Small intestine (tissue), 7 donors: ENCODE results near the gene GABBR1. TPM values are rescaled to one million over a fixed set of nuclear protein-coding genes. Genes with fewer than 3 reads are reported as not detected.

Experiments
- DNase-seq, 2 donors: peaks; one replicate each; pipeline versions ENCODE4 v3.0.0 to v3.0.0-alpha.2; 2013
- FAIRE-seq: peaks from 2 replicates; lab custom pipeline; 2012; peaks lifted over from hg19 to GRCh38; lab: Jason Lieb, UNC
- H3K27ac ChIP-seq, 3 donors: one replicate each; pipeline ENCODE4 v1.5.1; 2013; ENCODE audit warnings: low read length in 2 of 3, mild to moderate bottlenecking in 2 of 3, control low read depth in 1 of 3, inconsistent platforms in 1 of 3, low read depth in 1 of 3, moderate library complexity in 1 of 3
- H3K27me3 ChIP-seq, 3 donors: one replicate each; pipeline ENCODE4 v1.6.1; 2013; ENCODE audit warnings: low read length in 3 of 3, inconsistent platforms in 1 of 3; ENCODE audit not compliant: control insufficient read depth in 3 of 3, insufficient read depth in 3 of 3
- H3K36me3 ChIP-seq, 3 donors: one replicate each; pipeline ENCODE4 v1.6.1; 2013; ENCODE audit warnings: low read length in 3 of 3, inconsistent platforms in 1 of 3, low read depth in 1 of 3, mild to moderate bottlenecking in 1 of 3, moderate library complexity in 1 of 3; ENCODE audit not compliant: control insufficient read depth in 3 of 3, insufficient read depth in 2 of 3
- H3K4me1 ChIP-seq, 3 donors: one replicate each; pipeline ENCODE4 v1.6.1; 2013; ENCODE audit warnings: low read length in 2 of 3, inconsistent platforms in 1 of 3, low read depth in 1 of 3, mild to moderate bottlenecking in 1 of 3, moderate library complexity in 1 of 3; ENCODE audit not compliant: control insufficient read depth in 3 of 3, insufficient read depth in 2 of 3
- H3K4me3 ChIP-seq, 3 donors: one replicate each; pipeline ENCODE4 v1.5.1; 2013; ENCODE audit warnings: low read length in 3 of 3, control low read depth in 1 of 3, inconsistent platforms in 1 of 3, low read depth in 1 of 3, mild to moderate bottlenecking in 1 of 3, moderate library complexity in 1 of 3
- H3K9me3 ChIP-seq, 2 donors: one replicate each; pipeline ENCODE4 v1.6.1; 2013; ENCODE audit warnings: low read depth in 1 of 2, low read length in 1 of 2; ENCODE audit not compliant: control insufficient read depth in 2 of 2, insufficient read depth in 1 of 2
- WGBS, 3 donors: extraction: QIAGEN DNeasy Blood & Tissue Kit; methylation state at CpG; one replicate each; pipeline ENCODE4 v1.1.7; 2013; 5-methylcytosine and 5-hydroxymethylcytosine counted together
- polyA plus RNA-seq, 4 donors: library from polyadenylated mRNA; stranded (reverse) in 3 of 4; unstranded in 1 of 4; fragments of 200-250 nt in 3 of 4; fragments of 120-200 nt in 1 of 4; gene quantifications; one replicate each; pipeline versions ENCODE4 v1.2.1 to v1.2.3, GENCODE V29; 2013
- donor health status: healthy with polysubstance abuse.
- donor health status: control.
- donor health status: control.
- donor health status: Bipolar disorder and iron deficiency.
- donor health status: healthy.

Gene GABBR1
- polyA plus RNA-seq, 4 donors = 0.22 to 12.2 (median 7.1) TPM

- Histone ChIP-seq H3K27me3 (no peaks in the 10 kb centered on the region), H3K27ac (no peak overlapping the region), H3K4me3 (no peak overlapping the region), H3K9me3 (no peaks in the 10 kb centered on the region), H3K4me1 (no peaks in the 10 kb centered on the region), H3K36me3 (no peaks in the 10 kb centered on the region)
- WGBS, 3 donors = 55 to 69% (median 64%) methylated on average over 5 of the region's 5 CpGs
- DNase-seq = no peak
- no peak for FAIRE-seq
Measured at GRCh38 chr6:29528300-29528931, 104.6 kb downstream of the GABBR1 start.

GRCh38 chr6:29527564-29527963 lies 105.4 kb downstream of the GABBR1 start:
- Histone ChIP-seq H3K27ac (no peak overlapping the region), H3K27me3 (no peaks in the 10 kb centered on the region), H3K9me3 (no peaks in the 10 kb centered on the region), H3K4me1 (no peaks in the 10 kb centered on the region), H3K36me3 (no peaks in the 10 kb centered on the region), H3K4me3 (no peak overlapping the region)
- FAIRE-seq (no peak), DNase-seq (no peak)
- 52 to 73% (median 72%) methylated on average over 2 of the region's 2 CpGs for WGBS, 3 donors

- Histone ChIP-seq H3K27me3 (no peaks in the 10 kb centered on the region), H3K9me3 (no peaks in the 10 kb centered on the region), H3K27ac (no peak overlapping the region), H3K4me1 (no peaks in the 10 kb centered on the region), H3K36me3 (no peaks in the 10 kb centered on the region), H3K4me3 (no peak overlapping the region)
- FAIRE-seq (no peak), DNase-seq (no peak)
- 88 to 92% (median 92%) methylated on average over 1 of the region's 1 CpG for WGBS, 3 donors
Measured at GRCh38 chr6:29527126-29527525, 105.9 kb downstream of the GABBR1 start.

GRCh38 chr6:29525311-29525639 lies 107.7 kb downstream of the GABBR1 start:
- no peak overlapping the region for H3K27ac ChIP-seq
- no peak for FAIRE-seq
- 0% methylated on average over 1 of the region's 1 CpG for WGBS, 3 donors

GRCh38 chr6:29524444-29525310 lies 108.3 kb downstream of the GABBR1 start:
- Histone ChIP-seq H3K36me3 (no peaks in the 10 kb centered on the region), H3K4me1 (no peaks in the 10 kb centered on the region), H3K9me3 (no peaks in the 10 kb centered on the region), H3K27ac (no peak overlapping the region), H3K27me3 (peaks cover 0 to 3% (median 0%) of the 10 kb centered on the region in 3 donors), H3K4me3 (no peak overlapping the region)
- DNase-seq (no peak), FAIRE-seq (no peak)
- 38 to 53% (median 47%) methylated on average over 7 of the region's 7 CpGs for WGBS, 3 donors

More at GRCh38 chr6:29525311-29525639, 107.7 kb downstream of the GABBR1 start:
- no peaks in the 10 kb centered on the region for H3K4me1 ChIP-seq
- no peak for DNase-seq
- no peaks in the 10 kb centered on the region for H3K36me3 ChIP-seq
- H3K9me3 ChIP-seq = no peaks in the 10 kb centered on the region
- peaks cover 0 to under 1% (median 0%) of the 10 kb centered on the region in 3 donors for H3K27me3 ChIP-seq
- H3K4me3 ChIP-seq = no peak overlapping the region

GRCh38 chr6:29524044-29524443 lies 108.9 kb downstream of the GABBR1 start:
- FAIRE-seq (no peak), DNase-seq (no peak)
- Histone ChIP-seq H3K27me3 (peaks cover 0 to 3% (median 0%) of the 10 kb centered on the region in 3 donors), H3K36me3 (no peaks in the 10 kb centered on the region), H3K4me1 (no peaks in the 10 kb centered on the region), H3K4me3 (no peak overlapping the region), H3K27ac (no peak overlapping the region), H3K9me3 (no peaks in the 10 kb centered on the region)
- 27 to 54% (median 40%) methylated on average over 2 of the region's 2 CpGs for WGBS, 3 donors

GRCh38 chr6:29522227-29522626 lies 110.8 kb downstream of the GABBR1 start:
- WGBS, 3 donors = 32 to 43% (median 41%) methylated on average over 2 of the region's 2 CpGs
- Histone ChIP-seq H3K9me3 (no peaks in the 10 kb centered on the region), H3K4me1 (no peaks in the 10 kb centered on the region), H3K36me3 (no peaks in the 10 kb centered on the region), H3K27ac (no peak overlapping the region), H3K4me3 (no peak overlapping the region), H3K27me3 (peaks cover 0 to 3% (median 0%) of the 10 kb centered on the region in 3 donors)
- no peak for DNase-seq
- FAIRE-seq = no peak

- Histone ChIP-seq H3K27ac (no peak overlapping the region), H3K27me3 (peaks cover 0 to 3% (median 0%) of the 10 kb centered on the region in 3 donors), H3K9me3 (no peaks in the 10 kb centered on the region), H3K4me1 (no peaks in the 10 kb centered on the region), H3K36me3 (no peaks in the 10 kb centered on the region), H3K4me3 (no peak overlapping the region)
- FAIRE-seq (no peak), DNase-seq (no peak)
- WGBS, 3 donors = 35 to 55% (median 45%) methylated on average over 8 of the region's 8 CpGs
Measured at GRCh38 chr6:29521006-29521680, 111.8 kb downstream of the GABBR1 start.
